ENCODE measurements around the gene LDB1. TPM values are rescaled to one million over a fixed set of nuclear protein-coding genes. Genes with fewer than 3 reads are reported as not detected.

LDB1 gene
- total RNA-seq, 1 experiment from 2014 or later, result 63.9 TPM

DNA sequence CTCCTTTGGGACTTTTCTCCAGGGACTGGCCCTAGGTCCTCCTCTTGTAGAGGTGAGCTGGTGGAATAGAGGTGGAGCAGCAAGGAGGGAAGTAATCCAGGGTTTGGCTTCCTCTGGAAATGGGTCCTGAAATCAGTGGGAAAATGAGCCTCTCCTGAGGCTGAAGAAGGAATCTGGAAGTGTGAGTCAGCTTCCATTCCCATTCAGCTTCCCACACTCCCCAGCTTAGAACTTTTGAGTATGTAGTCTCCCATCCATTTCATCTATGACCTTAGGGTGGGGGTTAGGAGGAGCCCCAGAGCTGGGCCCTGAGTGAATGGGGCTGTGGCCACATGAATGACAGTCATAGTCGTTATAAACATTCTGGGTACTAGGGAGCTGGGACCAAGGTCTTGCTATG, 17.7 kb downstream of the LDB1 start:
- Histone ChIP-seq H3K4me2 (ENCODE audit: low read length) (no peak overlapping the region), H3K36me3 (ENCODE audit: control insufficient read depth in 1 of 2, insufficient read depth in 2 of 2, low read length in 2 of 2) (peaks cover 0 to 1% of the 10 kb centered on the region in 2 experiments; a peak in 3 of 4 replicates), H3K79me2 (ENCODE audit: insufficient read depth, low read length) (no peaks in the 10 kb centered on the region), H3K4me1 (ENCODE audit: control insufficient read depth in 1 of 2, insufficient read depth in 2 of 2, low read length in 2 of 2) (no peaks in the 10 kb centered on the region), H3K27ac (ENCODE audit: low read depth, low read length) (no peak overlapping the region), H2AFZ (ENCODE audit: low read depth, low read length, poor library complexity, severe bottlenecking) (no peak overlapping the region), H3K9me3 (ENCODE audit: control insufficient read depth in 1 of 2, insufficient read depth in 1 of 2, low read depth in 1 of 2, low read length in 2 of 2) (no peaks in the 10 kb centered on the region), H3K9ac (ENCODE audit: low read length) (no peak overlapping the region), H3K4me3 (replicated peaks in 1 of 2; ENCODE audit: low read depth in 1 of 2, low read length in 2 of 2) (no peak overlapping the region), H3K27me3 (ENCODE audit: insufficient read depth, low read length) (no peaks in the 10 kb centered on the region), H4K20me1 (ENCODE audit: insufficient read depth) (no peaks in the 10 kb centered on the region), H3K9me2 (ENCODE audit: insufficient read depth) (no peaks in the 10 kb centered on the region)
- 0 out of 2 replicates have a peak, but pooled peaks have one; percentile 23 for TF ChIP-seq ZFX (IDR thresholded peaks at IDR 0.05)
- no peak for TF ChIP-seq JUND (IDR thresholded peaks at IDR 0.05)
- intact Hi-C loops (cut with micrococcal nuclease), result no loop called here
- ATAC-seq (no peak), DNase-seq (ENCODE audit: low read depth, low spot score) (no peak)
- BruUV-seq (replicated peaks), result no TSS peak
- ChIA-PET RAD21 (ENCODE audit: low non-redundant PET in 1 of 2, low total read pairs in 2 of 2, uncharacterized antibody in 2 of 2, unreplicated experiment in 2 of 2) (no interaction called here), POLR2A (interaction anchor here (1.2 to 2.2 kb wide), 3 partner anchors 10 to 17 kb away, joined by 3 to 5 read pairs (median 5); no protein-coding TSS in a partner anchor), CTCF (interaction anchor here (1.0 to 7.1 kb wide), 3 partner anchors 8 to 262 kb away, joined by 4 to 48 read pairs (median 27); no protein-coding TSS in a partner anchor)

DNA sequence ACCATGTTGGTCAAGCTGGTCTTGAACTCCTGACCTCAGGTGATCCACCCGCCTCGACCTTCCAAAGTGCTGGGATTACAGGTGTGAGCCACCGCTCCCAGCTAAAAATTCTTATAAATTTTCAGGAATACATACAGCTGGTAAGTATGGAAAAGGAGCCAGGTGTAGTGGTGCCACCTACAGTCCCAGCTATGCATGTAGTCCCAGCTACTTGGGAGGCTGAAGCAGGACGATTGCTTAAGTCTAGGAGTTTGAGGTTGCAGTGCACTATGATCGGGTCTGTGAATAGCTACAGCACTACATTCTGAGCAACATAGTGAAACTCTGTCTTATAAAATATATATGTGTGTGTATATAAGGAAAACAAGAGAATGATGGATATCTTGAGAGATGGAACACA, 19.0 kb downstream of the LDB1 start:
- Histone ChIP-seq H3K27ac (ENCODE audit: low read depth, low read length) (no peak overlapping the region), H3K9me3 (ENCODE audit: control insufficient read depth in 1 of 2, insufficient read depth in 1 of 2, low read depth in 1 of 2, low read length in 2 of 2) (no peaks in the 10 kb centered on the region), H2AFZ (ENCODE audit: low read depth, low read length, poor library complexity, severe bottlenecking) (no peak overlapping the region), H3K4me1 (ENCODE audit: control insufficient read depth in 1 of 2, insufficient read depth in 2 of 2, low read length in 2 of 2) (no peaks in the 10 kb centered on the region), H3K36me3 (ENCODE audit: control insufficient read depth in 1 of 2, insufficient read depth in 2 of 2, low read length in 2 of 2) (no peaks in the 10 kb centered on the region), H3K9ac (ENCODE audit: low read length) (no peak overlapping the region), H3K27me3 (ENCODE audit: insufficient read depth, low read length) (no peaks in the 10 kb centered on the region), H4K20me1 (ENCODE audit: insufficient read depth) (no peaks in the 10 kb centered on the region), H3K9me2 (ENCODE audit: insufficient read depth) (no peaks in the 10 kb centered on the region), H3K4me2 (ENCODE audit: low read length) (no peak overlapping the region), H3K79me2 (ENCODE audit: insufficient read depth, low read length) (no peaks in the 10 kb centered on the region), H3K4me3 (replicated peaks in 1 of 2; ENCODE audit: low read depth in 1 of 2, low read length in 2 of 2) (no peak overlapping the region)
- ChIA-PET POLR2A (interaction anchor here (1.2 to 2.2 kb wide), 5 partner anchors 11 to 45 kb away, joined by 3 to 5 read pairs (median 4); no protein-coding TSS in a partner anchor), CTCF (interaction anchor here (0.8 to 7.1 kb wide), 13 partner anchors 9 to 887 kb away, joined by 3 to 48 read pairs (median 7); partner anchors contain the start of gene HPS6), RAD21 (ENCODE audit: low non-redundant PET in 1 of 2, low total read pairs in 2 of 2, uncharacterized antibody in 2 of 2, unreplicated experiment in 2 of 2) (interaction anchor here in 1 of 2 experiments (0.7 kb wide), 1 partner anchor 91 kb away, joined by 7 read pairs; no protein-coding TSS in a partner anchor)
- intact Hi-C loops (cut with micrococcal nuclease), result no loop called here
- ATAC-seq (peak; percentile 93), DNase-seq (ENCODE audit: low read depth, low spot score) (peak; percentile 39)
- TF ChIP-seq, protein P1, sequence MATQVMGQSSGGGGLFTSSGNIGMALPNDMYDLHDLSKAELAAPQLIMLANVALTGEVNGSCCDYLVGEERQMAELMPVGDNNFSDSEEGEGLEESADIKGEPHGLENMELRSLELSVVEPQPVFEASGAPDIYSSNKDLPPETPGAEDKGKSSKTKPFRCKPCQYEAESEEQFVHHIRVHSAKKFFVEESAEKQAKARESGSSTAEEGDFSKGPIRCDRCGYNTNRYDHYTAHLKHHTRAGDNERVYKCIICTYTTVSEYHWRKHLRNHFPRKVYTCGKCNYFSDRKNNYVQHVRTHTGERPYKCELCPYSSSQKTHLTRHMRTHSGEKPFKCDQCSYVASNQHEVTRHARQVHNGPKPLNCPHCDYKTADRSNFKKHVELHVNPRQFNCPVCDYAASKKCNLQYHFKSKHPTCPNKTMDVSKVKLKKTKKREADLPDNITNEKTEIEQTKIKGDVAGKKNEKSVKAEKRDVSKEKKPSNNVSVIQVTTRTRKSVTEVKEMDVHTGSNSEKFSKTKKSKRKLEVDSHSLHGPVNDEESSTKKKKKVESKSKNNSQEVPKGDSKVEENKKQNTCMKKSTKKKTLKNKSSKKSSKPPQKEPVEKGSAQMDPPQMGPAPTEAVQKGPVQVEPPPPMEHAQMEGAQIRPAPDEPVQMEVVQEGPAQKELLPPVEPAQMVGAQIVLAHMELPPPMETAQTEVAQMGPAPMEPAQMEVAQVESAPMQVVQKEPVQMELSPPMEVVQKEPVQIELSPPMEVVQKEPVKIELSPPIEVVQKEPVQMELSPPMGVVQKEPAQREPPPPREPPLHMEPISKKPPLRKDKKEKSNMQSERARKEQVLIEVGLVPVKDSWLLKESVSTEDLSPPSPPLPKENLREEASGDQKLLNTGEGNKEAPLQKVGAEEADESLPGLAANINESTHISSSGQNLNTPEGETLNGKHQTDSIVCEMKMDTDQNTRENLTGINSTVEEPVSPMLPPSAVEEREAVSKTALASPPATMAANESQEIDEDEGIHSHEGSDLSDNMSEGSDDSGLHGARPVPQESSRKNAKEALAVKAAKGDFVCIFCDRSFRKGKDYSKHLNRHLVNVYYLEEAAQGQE (IDR thresholded peaks at IDR 0.05; ENCODE audit: low read depth), result no peak
- TF ChIP-seq, protein P2, sequence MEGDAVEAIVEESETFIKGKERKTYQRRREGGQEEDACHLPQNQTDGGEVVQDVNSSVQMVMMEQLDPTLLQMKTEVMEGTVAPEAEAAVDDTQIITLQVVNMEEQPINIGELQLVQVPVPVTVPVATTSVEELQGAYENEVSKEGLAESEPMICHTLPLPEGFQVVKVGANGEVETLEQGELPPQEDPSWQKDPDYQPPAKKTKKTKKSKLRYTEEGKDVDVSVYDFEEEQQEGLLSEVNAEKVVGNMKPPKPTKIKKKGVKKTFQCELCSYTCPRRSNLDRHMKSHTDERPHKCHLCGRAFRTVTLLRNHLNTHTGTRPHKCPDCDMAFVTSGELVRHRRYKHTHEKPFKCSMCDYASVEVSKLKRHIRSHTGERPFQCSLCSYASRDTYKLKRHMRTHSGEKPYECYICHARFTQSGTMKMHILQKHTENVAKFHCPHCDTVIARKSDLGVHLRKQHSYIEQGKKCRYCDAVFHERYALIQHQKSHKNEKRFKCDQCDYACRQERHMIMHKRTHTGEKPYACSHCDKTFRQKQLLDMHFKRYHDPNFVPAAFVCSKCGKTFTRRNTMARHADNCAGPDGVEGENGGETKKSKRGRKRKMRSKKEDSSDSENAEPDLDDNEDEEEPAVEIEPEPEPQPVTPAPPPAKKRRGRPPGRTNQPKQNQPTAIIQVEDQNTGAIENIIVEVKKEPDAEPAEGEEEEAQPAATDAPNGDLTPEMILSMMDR (IDR thresholded peaks at IDR 0.05 in 2 of 3, conservative IDR thresholded peaks at IDR 0.05 in 1 of 3; ENCODE audit: borderline replicate concordance in 1 of 3, insufficient read depth in 1 of 3, low read depth in 2 of 3, low read length in 2 of 3), result peak; percentile 52 to 71 (median 53); a peak in 5 of 6 replicates
- peak; percentile 69 for TF ChIP-seq RAD21 (IDR thresholded peaks at IDR 0.05; ENCODE audit: low read depth)
- no TSS peak for BruUV-seq (replicated peaks)

Measured in HCT116 (cell line).